MM.1S (cell line): ENCODE measurements around the gene KBTBD3.

Experiments used
- DNase-seq: peaks from one replicate; pipeline ENCODE4 v3.0.0-alpha.2; 2015
- H2AFZ ChIP-seq: fragments of 300-600 bp; sonication (generic); 2 replicates; pipeline ENCODE4 v1.6.0; 2016; ENCODE audit warnings: antibody characterized with exemption, low read length
- H3F3A ChIP-seq: fragments of 300-600 bp; sonication (generic); 2 replicates; pipeline ENCODE4 v1.6.1; 2016; ENCODE audit warnings: mild to moderate bottlenecking, antibody characterized with exemption, low read length, moderate library complexity, mixed read lengths; ENCODE audit not compliant: insufficient read depth
- H3K27ac ChIP-seq: fragments of 300-600 bp; sonication (generic); 2 replicates; pipeline ENCODE4 v1.5.1; 2016; ENCODE audit warnings: mild to moderate bottlenecking, low read length
- H3K27me3 ChIP-seq: fragments of 300-600 bp; sonication (generic); replicated peaks from 2 replicates; pipeline ENCODE4 v1.6.0; 2016; ENCODE audit warnings: low read length; ENCODE audit not compliant: insufficient read depth
- H3K36me3 ChIP-seq: fragments of 300-600 bp; sonication (generic); replicated peaks from 2 replicates; pipeline ENCODE4 v1.6.1; 2016; ENCODE audit warnings: mild to moderate bottlenecking, low read length, mixed read lengths; ENCODE audit not compliant: insufficient read depth
- H3K4me1 ChIP-seq: fragments of 300-600 bp; sonication (generic); 2 replicates; pipeline ENCODE4 v1.6.1; 2016; ENCODE audit warnings: low read length, mixed read lengths
- H3K4me2 ChIP-seq: fragments of 300-600 bp; sonication (generic); 2 replicates; pipeline ENCODE4 v1.6.0; 2016; ENCODE audit warnings: low read depth, low read length
- H3K4me3 ChIP-seq: fragments of 300-600 bp; sonication (generic); 2 replicates; pipeline ENCODE4 v1.5.1; 2016; ENCODE audit warnings: low read length, mixed read lengths
- H3K79me2 ChIP-seq: fragments of 300-600 bp; sonication (generic); 2 replicates; pipeline ENCODE4 v1.6.1; 2016; ENCODE audit warnings: mixed run types, low read length, mixed read lengths
- H3K9ac ChIP-seq: fragments of 300-600 bp; sonication (generic); 2 replicates; pipeline ENCODE4 v1.6.1; 2016; ENCODE audit warnings: low read length, mixed read lengths
- H3K9me2 ChIP-seq: fragments of 300-600 bp; sonication (generic); replicated peaks from 2 replicates; pipeline ENCODE4 v1.6.1; 2016; ENCODE audit warnings: mild to moderate bottlenecking, low read length, mixed read lengths; ENCODE audit not compliant: insufficient read depth
- H3K9me3 ChIP-seq: fragments of 300-600 bp; sonication (generic); replicated peaks from 2 replicates; pipeline ENCODE4 v1.6.1; 2016; ENCODE audit warnings: mild to moderate bottlenecking, low read length, mixed read lengths; ENCODE audit not compliant: insufficient read depth
- H4K20me1 ChIP-seq: fragments of 300-600 bp; sonication (generic); 2 replicates; pipeline ENCODE4 v1.6.1; 2016; ENCODE audit warnings: mild to moderate bottlenecking, low read length, moderate library complexity, mixed read lengths; ENCODE audit not compliant: insufficient read depth
- EZH2 ChIP-seq: fragments of 300-600 bp; sonication (generic); optimal IDR thresholded peaks from 2 replicates; pipeline ENCODE3; 2017; ENCODE audit warnings: low read depth, mild to moderate bottlenecking, antibody characterized with exemption, low read length, mixed read lengths
- EZH2phosphoT487 ChIP-seq: fragments of 300-600 bp; sonication (generic); IDR thresholded peaks from 2 replicates; pipeline ENCODE4 v1.6.1; 2018; ENCODE audit warnings: antibody characterized with exemption, low read length
- TF ChIP-seq, protein P1 (sequence below): fragments of 300-600 bp; sonication (generic); IDR thresholded peaks from 2 replicates; pipeline ENCODE4 v1.5.1; 2016; ENCODE audit warnings: antibody characterized with exemption, low read length, mixed read lengths

The KBTBD3 gene

DNA sequence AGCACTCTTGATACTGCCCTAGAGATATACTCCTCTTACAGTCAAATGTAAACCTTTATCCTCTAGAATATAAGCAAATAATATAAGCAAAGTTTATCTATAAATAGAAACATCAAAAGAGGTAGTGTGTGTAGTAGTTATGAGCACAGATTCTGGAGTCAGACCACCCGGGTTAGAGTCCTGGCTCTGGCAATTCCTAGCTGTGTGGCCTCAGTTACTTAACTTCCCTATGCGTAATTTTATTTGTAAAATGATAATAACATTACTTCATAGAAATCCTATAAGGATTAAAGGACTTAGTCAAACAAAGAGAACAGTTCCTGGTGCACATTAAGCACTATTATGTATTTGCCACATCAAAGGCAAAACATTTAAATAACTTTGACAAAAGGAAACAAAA, 62.1 kb downstream of the KBTBD3 start:
- DNase-seq, result no peak
- Histone ChIP-seq H3K4me3 (no peak overlapping the region), H3F3A (no peaks in the 10 kb centered on the region), H2AFZ (no peak overlapping the region), H3K27me3 (no peaks in the 10 kb centered on the region), H3K4me2 (no peak overlapping the region), H3K79me2 (peaks cover 27% of the 10 kb centered on the region), H3K4me1 (no peaks in the 10 kb centered on the region), H4K20me1 (no peaks in the 10 kb centered on the region), H3K9me3 (no peaks in the 10 kb centered on the region), H3K27ac (no peak overlapping the region), H3K9ac (no peak overlapping the region), H3K9me2 (no peaks in the 10 kb centered on the region), H3K36me3 (peaks cover 1% of the 10 kb centered on the region; the same call in 1 of the 2 replicates)
- no peak for TF ChIP-seq EZH2
- TF ChIP-seq, protein P1, sequence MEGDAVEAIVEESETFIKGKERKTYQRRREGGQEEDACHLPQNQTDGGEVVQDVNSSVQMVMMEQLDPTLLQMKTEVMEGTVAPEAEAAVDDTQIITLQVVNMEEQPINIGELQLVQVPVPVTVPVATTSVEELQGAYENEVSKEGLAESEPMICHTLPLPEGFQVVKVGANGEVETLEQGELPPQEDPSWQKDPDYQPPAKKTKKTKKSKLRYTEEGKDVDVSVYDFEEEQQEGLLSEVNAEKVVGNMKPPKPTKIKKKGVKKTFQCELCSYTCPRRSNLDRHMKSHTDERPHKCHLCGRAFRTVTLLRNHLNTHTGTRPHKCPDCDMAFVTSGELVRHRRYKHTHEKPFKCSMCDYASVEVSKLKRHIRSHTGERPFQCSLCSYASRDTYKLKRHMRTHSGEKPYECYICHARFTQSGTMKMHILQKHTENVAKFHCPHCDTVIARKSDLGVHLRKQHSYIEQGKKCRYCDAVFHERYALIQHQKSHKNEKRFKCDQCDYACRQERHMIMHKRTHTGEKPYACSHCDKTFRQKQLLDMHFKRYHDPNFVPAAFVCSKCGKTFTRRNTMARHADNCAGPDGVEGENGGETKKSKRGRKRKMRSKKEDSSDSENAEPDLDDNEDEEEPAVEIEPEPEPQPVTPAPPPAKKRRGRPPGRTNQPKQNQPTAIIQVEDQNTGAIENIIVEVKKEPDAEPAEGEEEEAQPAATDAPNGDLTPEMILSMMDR, result no peak
- TF ChIP-seq EZH2phosphoT487, result no peak

DNA sequence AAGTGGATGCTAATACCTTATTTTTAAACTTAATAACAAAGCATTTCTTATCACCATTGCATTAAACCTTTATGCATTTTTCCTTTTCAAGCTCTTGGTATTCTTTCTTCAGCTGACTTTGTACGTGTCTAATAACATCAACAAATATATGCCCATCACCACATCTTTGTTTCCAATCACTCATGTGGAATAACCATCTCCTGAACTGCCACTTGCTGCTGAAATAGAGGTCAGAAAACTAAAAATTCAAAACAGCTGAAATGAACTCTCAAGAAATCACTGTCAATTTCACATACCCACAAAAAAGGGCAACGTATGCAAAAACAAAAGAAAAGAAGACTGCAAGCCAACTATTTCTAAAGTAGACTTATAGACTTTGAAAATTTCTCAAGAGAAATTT, 62.5 kb downstream of the KBTBD3 start:
- H3K79me2 ChIP-seq, result peaks cover 25% of the 10 kb centered on the region
- H3K4me1 ChIP-seq, result no peaks in the 10 kb centered on the region
- H3K9me2 ChIP-seq, result no peaks in the 10 kb centered on the region
- H3K27ac ChIP-seq, result no peak overlapping the region
- no peak overlapping the region for H3K4me3 ChIP-seq
- no peaks in the 10 kb centered on the region for H3F3A ChIP-seq
- H3K4me2 ChIP-seq, result no peak overlapping the region
- H3K36me3 ChIP-seq, result peaks cover 6% of the 10 kb centered on the region; the same call in 1 of the 2 replicates
- no peaks in the 10 kb centered on the region for H4K20me1 ChIP-seq
- no peak for DNase-seq
- H3K9me3 ChIP-seq, result no peaks in the 10 kb centered on the region
- TF ChIP-seq, protein P1, result no peak
- TF ChIP-seq EZH2 (no peak), EZH2phosphoT487 (no peak)
- H3K9ac ChIP-seq, result no peak overlapping the region
- no peak overlapping the region for H2AFZ ChIP-seq
- no peaks in the 10 kb centered on the region for H3K27me3 ChIP-seq

DNA sequence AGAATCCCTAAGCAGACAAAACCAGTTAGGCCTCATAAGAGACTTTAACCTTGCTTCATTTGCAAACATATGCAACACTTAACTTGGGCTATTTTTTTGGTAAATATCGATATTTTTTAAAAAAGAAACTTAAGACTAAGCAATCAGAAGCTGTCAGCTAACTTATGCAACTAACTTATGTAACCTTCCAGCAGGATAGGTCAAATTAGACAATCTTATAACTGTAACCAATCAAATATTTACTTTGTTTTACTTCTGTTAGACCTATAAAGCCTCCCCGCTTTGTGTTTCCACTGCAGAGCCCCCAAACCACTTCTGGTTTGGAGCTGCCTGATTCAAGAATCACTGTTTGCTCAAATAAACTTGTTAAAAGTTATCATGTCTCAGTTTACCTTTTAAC, 63.1 kb downstream of the KBTBD3 start:
- H3K4me3 ChIP-seq, result no peak overlapping the region
- no peaks in the 10 kb centered on the region for H3K27me3 ChIP-seq
- H3K9me2 ChIP-seq, result no peaks in the 10 kb centered on the region
- H3K9me3 ChIP-seq, result no peaks in the 10 kb centered on the region
- no peak for DNase-seq
- no peaks in the 10 kb centered on the region for H3F3A ChIP-seq
- TF ChIP-seq, protein P1, result no peak
- no peak for TF ChIP-seq EZH2phosphoT487
- TF ChIP-seq EZH2, result no peak
- H3K9ac ChIP-seq, result no peak overlapping the region
- no peaks in the 10 kb centered on the region for H3K4me1 ChIP-seq
- no peak overlapping the region for H2AFZ ChIP-seq
- H3K27ac ChIP-seq, result no peak overlapping the region
- H3K36me3 ChIP-seq, result peaks cover 7% of the 10 kb centered on the region; the same call in 1 of the 2 replicates
- peaks cover 20% of the 10 kb centered on the region for H3K79me2 ChIP-seq
- H3K4me2 ChIP-seq, result no peak overlapping the region
- no peaks in the 10 kb centered on the region for H4K20me1 ChIP-seq
